HEK293 (cell line): ENCODE results near the gene KCNE1.

ENCODE experiments used
- CTCF ChIA-PET: fragments of 350-600 bp; formaldehyde crosslinking; extraction: SDS; loops from one replicate; lab custom pipeline; 2021; ENCODE audit warnings: antibody characterized with exemption; lab: Yijun Ruan, JAX
- POLR2A ChIA-PET: fragments of 300-600 bp; formaldehyde crosslinking; extraction: SDS; loops from one replicate; lab custom pipeline; 2020; ENCODE audit warnings: antibody characterized with exemption, inconsistent platforms; lab: Yijun Ruan, JAX
- H3K27ac ChIP-seq: fragments of 200-500 bp; sonication (Bioruptor generic); 2 replicates; pipeline ENCODE4 v1.5.1; 2014; ENCODE audit warnings: low read depth, low read length, control low read depth, inconsistent platforms; ENCODE audit errors: extremely low read depth
- H3K36me3 ChIP-seq, 2 experiments: fragments of 200-500 bp in 1 of 2; sonication (Bioruptor generic) in 1 of 2; 1 replicate in 1 of 2; 2 replicates in 1 of 2; pipeline ENCODE4 v1.5.1; 2014 to 2017; ENCODE audit warnings: inconsistent platforms in 2 of 2, low read length in 2 of 2; ENCODE audit not compliant: control insufficient read depth in 2 of 2, insufficient read depth in 1 of 2
- H3K4me1 ChIP-seq: fragments of 200-500 bp; sonication (Bioruptor generic); 2 replicates; pipeline ENCODE4 v1.5.1; 2014; ENCODE audit warnings: mild to moderate bottlenecking, low read length, inconsistent platforms; ENCODE audit not compliant: control insufficient read depth, insufficient read depth
- H3K4me3 ChIP-seq: 2 replicates; pipeline ENCODE4 v1.5.1; 2011; ENCODE audit warnings: low read depth, mild to moderate bottlenecking, control low read depth, low read length, moderate library complexity
- H3K9me3 ChIP-seq: fragments of 200-500 bp; sonication (Bioruptor generic); 2 replicates; pipeline ENCODE4 v1.5.1; 2014; ENCODE audit warnings: low read depth, low read length, inconsistent platforms; ENCODE audit not compliant: control insufficient read depth, insufficient read depth
- EGR2 ChIP-seq: fragments of 450-650 bp; formaldehyde crosslinking; IDR thresholded peaks from 2 replicates; pipeline ENCODE4 v1.5.1; 2016; ENCODE audit warnings: low read depth, missing biosample characterization, missing genetic modification characterization
- SCRT1 ChIP-seq: fragments of 450-650 bp; formaldehyde crosslinking; IDR thresholded peaks from 2 replicates; pipeline ENCODE4 v1.5.1; 2016; ENCODE audit warnings: missing biosample characterization, missing genetic modification characterization, borderline replicate concordance
- TSHZ1 ChIP-seq: fragments of 450-650 bp; formaldehyde crosslinking; IDR thresholded peaks from 2 replicates; pipeline ENCODE4 v1.5.1; 2016; ENCODE audit warnings: missing biosample characterization, missing genetic modification characterization, borderline replicate concordance
- ZNF121 ChIP-seq: fragments of 450-650 bp; formaldehyde crosslinking; IDR thresholded peaks from 2 replicates; pipeline ENCODE4 v1.5.1; 2016; ENCODE audit warnings: missing biosample characterization, missing genetic modification characterization
- ZNF132 ChIP-seq: fragments of 450-650 bp; formaldehyde crosslinking; IDR thresholded peaks from 2 replicates; pipeline ENCODE4 v1.5.1; 2017; ENCODE audit warnings: missing biosample characterization, missing genetic modification characterization, borderline replicate concordance
- ZNF184 ChIP-seq: fragments of 450-650 bp; IDR thresholded peaks from 2 replicates; pipeline ENCODE4 v1.5.1; 2018; ENCODE audit warnings: missing biosample characterization, mild to moderate bottlenecking, missing genetic modification characterization
- ZNF529 ChIP-seq: fragments of 450-650 bp; formaldehyde crosslinking; IDR thresholded peaks from 2 replicates; pipeline ENCODE4 v1.5.1; 2017; ENCODE audit warnings: missing genetic modification characterization, missing biosample characterization; ENCODE audit not compliant: insufficient replicate concordance
- ZNF549 ChIP-seq: fragments of 450-650 bp; IDR thresholded peaks from 2 replicates; pipeline ENCODE4 v1.5.1; 2018; ENCODE audit warnings: missing biosample characterization, missing genetic modification characterization, mild to moderate bottlenecking, inconsistent platforms, moderate library complexity
- ZNF585B ChIP-seq: fragments of 450-650 bp; formaldehyde crosslinking; IDR thresholded peaks from 2 replicates; pipeline ENCODE4 v1.5.1; 2016; ENCODE audit warnings: missing biosample characterization, missing genetic modification characterization
- ZNF747 ChIP-seq: fragments of 450-650 bp; formaldehyde crosslinking; IDR thresholded peaks from 2 replicates; pipeline ENCODE4 v1.5.1; 2016; ENCODE audit warnings: missing biosample characterization, missing genetic modification characterization
- ZXDB ChIP-seq: fragments of 450-650 bp; formaldehyde crosslinking; IDR thresholded peaks from 2 replicates; pipeline ENCODE4 v1.5.1; 2016; ENCODE audit warnings: missing biosample characterization, missing genetic modification characterization
- TF ChIP-seq, protein P1 (sequence below): fragments of 450-650 bp; formaldehyde crosslinking; IDR thresholded peaks from 2 replicates; pipeline ENCODE4 v1.5.0; 2017; ENCODE audit warnings: missing biosample characterization, missing genetic modification characterization, borderline replicate concordance
- TF ChIP-seq, protein P2 (sequence below): fragments of 450-650 bp; formaldehyde crosslinking; IDR thresholded peaks from 2 replicates; pipeline ENCODE4 v1.5.1; 2016; ENCODE audit warnings: missing biosample characterization, missing genetic modification characterization

Gene KCNE1

GRCh38 chr21:34520764-34521508 lies 8.9 kb upstream of the KCNE1 start:
- no peak overlapping the region for H3K4me3 ChIP-seq
- H3K36me3 ChIP-seq = peaks cover 0 to 26% of the 10 kb centered on the region in 2 experiments; a peak in 1 of 3 replicates
- H3K4me1 ChIP-seq = peaks cover under 1% of the 10 kb centered on the region
- TF ChIP-seq, protein P1, sequence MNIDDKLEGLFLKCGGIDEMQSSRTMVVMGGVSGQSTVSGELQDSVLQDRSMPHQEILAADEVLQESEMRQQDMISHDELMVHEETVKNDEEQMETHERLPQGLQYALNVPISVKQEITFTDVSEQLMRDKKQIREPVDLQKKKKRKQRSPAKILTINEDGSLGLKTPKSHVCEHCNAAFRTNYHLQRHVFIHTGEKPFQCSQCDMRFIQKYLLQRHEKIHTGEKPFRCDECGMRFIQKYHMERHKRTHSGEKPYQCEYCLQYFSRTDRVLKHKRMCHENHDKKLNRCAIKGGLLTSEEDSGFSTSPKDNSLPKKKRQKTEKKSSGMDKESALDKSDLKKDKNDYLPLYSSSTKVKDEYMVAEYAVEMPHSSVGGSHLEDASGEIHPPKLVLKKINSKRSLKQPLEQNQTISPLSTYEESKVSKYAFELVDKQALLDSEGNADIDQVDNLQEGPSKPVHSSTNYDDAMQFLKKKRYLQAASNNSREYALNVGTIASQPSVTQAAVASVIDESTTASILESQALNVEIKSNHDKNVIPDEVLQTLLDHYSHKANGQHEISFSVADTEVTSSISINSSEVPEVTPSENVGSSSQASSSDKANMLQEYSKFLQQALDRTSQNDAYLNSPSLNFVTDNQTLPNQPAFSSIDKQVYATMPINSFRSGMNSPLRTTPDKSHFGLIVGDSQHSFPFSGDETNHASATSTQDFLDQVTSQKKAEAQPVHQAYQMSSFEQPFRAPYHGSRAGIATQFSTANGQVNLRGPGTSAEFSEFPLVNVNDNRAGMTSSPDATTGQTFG (tag by site-specific recombination) = no peak
- TF ChIP-seq ZNF747 (tag by site-specific recombination) (no peak), ZNF121 (tag by site-specific recombination) (no peak), ZNF549 (no peak), ZNF585B (tag by site-specific recombination) (no peak), ZNF529 (tag by site-specific recombination) (no peak), ZNF132 (no peak)
- H3K9me3 ChIP-seq = no peaks in the 10 kb centered on the region
- H3K27ac ChIP-seq = no peak overlapping the region
- POLR2A ChIA-PET = no interaction called here
- CTCF ChIA-PET = interaction anchor here (0.6 to 2.8 kb wide), 4 partner anchors 23 to 874 kb away, joined by 3 to 12 read pairs (median 6); no protein-coding TSS in a partner anchor

GRCh38 chr21:34520281-34520680 lies 8.3 kb upstream of the KCNE1 start:
- ChIA-PET POLR2A (no interaction called here), CTCF (interaction anchor here (0.8 to 2.8 kb wide), 3 partner anchors 23 to 157 kb away, joined by 3 to 12 read pairs (median 10); no protein-coding TSS in a partner anchor)
- Histone ChIP-seq H3K9me3 (no peaks in the 10 kb centered on the region), H3K4me3 (no peak overlapping the region), H3K27ac (no peak overlapping the region), H3K36me3 (peaks cover 0 to 26% of the 10 kb centered on the region in 2 experiments; a peak in 1 of 3 replicates), H3K4me1 (no peaks in the 10 kb centered on the region)
- TF ChIP-seq ZXDB (tag by site-specific recombination) (no peak), ZNF184 (no peak), EGR2 (no peak)

GRCh38 chr21:34519694-34520093 lies 7.7 kb upstream of the KCNE1 start:
- TF ChIP-seq, protein P2, sequence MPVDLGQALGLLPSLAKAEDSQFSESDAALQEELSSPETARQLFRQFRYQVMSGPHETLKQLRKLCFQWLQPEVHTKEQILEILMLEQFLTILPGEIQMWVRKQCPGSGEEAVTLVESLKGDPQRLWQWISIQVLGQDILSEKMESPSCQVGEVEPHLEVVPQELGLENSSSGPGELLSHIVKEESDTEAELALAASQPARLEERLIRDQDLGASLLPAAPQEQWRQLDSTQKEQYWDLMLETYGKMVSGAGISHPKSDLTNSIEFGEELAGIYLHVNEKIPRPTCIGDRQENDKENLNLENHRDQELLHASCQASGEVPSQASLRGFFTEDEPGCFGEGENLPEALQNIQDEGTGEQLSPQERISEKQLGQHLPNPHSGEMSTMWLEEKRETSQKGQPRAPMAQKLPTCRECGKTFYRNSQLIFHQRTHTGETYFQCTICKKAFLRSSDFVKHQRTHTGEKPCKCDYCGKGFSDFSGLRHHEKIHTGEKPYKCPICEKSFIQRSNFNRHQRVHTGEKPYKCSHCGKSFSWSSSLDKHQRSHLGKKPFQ (tag by site-specific recombination) = no peak
- no peak for TF ChIP-seq SCRT1 (tag by site-specific recombination)
- no peak for TF ChIP-seq TSHZ1 (tag by site-specific recombination)
- TF ChIP-seq, all 188 proteins: peak for 0
- CTCF ChIA-PET = interaction anchor here (0.8 to 2.8 kb wide), 3 partner anchors 24 to 157 kb away, joined by 3 to 12 read pairs (median 10); no protein-coding TSS in a partner anchor
- POLR2A ChIA-PET = no interaction called here
- H3K36me3 ChIP-seq = peaks cover 0 to 26% of the 10 kb centered on the region in 2 experiments; a peak in 1 of 3 replicates
- no peak overlapping the region for H3K4me3 ChIP-seq
- H3K9me3 ChIP-seq = no peaks in the 10 kb centered on the region
- H3K4me1 ChIP-seq = no peaks in the 10 kb centered on the region
- no peak overlapping the region for H3K27ac ChIP-seq
